Measurements from ENCODE around the gene ZMIZ1.
"Not testable (repeated sequence)": the region's sequence is repeated elsewhere in the genome, so short reads cannot be mapped to it uniquely, and the experiment has no call there.

Gene ZMIZ1

DNA sequence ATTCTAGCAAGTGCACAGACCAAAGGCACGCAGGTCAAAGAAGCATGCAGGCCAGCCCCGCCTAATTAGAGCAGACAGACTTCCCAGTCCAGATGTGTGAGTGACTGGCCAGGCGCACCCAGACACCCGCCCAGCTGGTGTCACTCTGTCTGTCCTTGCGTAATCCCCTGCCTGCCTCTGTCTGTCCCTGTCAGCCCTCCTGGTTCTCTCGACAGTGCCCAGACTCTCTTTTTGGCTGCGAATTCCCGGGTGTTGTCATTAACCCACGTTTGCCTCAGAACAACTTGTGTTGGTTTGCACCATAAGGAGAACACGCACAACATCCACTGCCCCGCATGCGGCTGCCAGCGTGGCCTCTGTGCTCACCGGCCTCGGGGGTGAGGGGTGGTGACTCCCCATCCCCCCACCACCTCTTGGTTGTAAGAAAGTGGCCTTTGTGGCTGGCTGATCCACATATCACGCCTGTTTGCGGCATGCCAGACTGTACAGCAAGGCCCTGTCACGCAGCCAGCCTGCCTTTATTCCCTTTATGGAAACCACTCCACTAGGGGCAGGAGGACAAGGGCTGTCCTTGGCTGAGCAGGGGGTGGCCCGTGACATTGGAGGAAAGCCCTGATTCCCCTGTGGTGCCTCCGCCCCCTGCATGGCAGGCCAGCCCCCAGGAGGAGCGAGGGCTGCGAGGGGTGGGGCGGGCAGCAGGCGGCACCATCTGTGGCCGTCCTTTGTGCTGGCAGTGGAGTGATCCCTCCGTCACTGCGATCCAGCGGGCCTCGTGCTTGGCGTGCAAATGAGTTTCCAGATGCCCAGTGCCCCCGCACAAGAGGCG, 205.7 kb downstream of the ZMIZ1 start:
- DNase-seq = no peak

- no peak for DNase-seq
Observed at GRCh38 chr10:79275105-79275430, 206.3 kb downstream of the ZMIZ1 start.

GRCh38 chr10:79275431-79275851, 206.7 kb downstream of the ZMIZ1 start:
- DNase-seq = no peak

GRCh38 chr10:79277579-79278269, 209.0 kb downstream of the ZMIZ1 start:
- no peak for DNase-seq

GRCh38 chr10:79279047-79279446, 210.3 kb downstream of the ZMIZ1 start:
- not testable (repeated sequence) for DNase-seq

DNA sequence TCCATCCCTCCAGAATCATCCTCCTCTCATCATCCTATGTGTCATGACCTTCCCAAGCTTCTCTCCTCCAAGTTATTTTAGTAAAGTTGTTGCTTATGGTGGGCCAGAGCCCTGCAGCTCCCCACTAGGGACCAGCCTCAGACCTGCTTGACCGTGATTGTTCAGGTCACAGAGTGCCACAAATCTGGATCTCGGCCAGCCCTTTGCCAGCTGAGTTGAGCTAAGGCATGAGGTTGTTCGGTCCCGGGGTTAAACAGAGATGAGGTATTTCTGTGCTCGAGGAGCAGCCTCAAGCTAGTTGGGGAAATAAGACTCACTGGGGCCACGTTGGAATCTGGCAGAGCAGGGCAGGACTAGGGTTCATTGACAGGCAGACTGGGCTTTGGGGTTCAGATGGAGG, 212.2 kb downstream of the ZMIZ1 start:
- no peak for DNase-seq

GRCh38 chr10:79282388-79282787, 213.6 kb downstream of the ZMIZ1 start:
- no peak for DNase-seq

DNA sequence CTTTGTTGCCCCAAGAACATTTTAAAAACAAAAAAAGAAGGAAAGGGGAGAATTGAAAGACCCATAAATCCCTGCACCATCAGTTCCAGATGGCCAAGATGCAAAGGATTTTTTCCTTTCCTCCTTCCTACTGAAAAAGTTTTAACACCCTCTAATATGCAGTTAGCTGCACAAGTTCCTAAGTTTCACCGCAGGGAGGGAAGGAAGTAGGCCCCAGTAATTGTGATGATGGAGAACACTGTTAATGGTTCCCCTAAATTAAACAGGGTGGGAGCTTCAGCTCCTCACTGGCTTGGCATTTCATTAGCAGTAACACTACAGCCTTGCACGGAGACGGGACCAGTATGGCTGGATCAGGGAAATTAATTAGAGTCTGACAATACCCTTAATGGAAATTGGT, 214.8 kb downstream of the ZMIZ1 start:
- DNase-seq = no peak

DNA sequence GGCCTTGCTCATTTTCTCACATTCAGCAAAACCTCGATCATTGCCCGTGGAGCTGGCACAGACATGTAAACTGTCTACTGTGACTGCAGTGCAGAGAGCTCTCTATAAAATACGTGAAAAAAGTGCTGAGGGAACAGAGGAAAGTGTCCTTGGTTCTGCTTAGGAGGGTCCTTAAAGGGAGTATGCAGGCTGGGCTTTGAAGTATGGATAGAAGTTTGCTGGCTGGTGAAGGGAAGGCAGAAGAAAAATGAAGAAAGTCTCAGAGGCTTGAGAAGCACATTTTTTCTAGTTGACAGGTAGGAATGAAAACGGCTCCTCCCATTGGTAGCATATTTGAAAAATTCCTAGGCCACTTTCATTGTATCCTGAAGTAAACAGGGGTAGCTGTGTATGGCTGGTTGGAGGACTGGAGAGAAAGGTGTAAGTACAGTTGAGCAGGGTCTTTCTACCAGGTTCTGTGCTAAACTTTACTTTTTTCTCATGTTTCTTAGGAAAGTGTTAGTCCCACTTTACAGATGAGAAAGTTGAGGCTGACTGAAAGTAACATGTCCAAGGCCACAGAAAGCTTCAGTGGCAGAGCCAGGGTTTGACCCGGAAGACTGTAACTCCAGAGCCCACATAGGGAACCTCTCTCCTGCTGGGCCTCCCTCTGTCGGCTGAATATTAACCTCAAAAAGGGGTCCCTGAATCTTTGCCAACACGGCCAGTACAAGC, 215.5 kb downstream of the ZMIZ1 start:
- no peak for DNase-seq

GRCh38 chr10:79285315-79286197, 216.8 kb downstream of the ZMIZ1 start:
- no peak for DNase-seq

DNA sequence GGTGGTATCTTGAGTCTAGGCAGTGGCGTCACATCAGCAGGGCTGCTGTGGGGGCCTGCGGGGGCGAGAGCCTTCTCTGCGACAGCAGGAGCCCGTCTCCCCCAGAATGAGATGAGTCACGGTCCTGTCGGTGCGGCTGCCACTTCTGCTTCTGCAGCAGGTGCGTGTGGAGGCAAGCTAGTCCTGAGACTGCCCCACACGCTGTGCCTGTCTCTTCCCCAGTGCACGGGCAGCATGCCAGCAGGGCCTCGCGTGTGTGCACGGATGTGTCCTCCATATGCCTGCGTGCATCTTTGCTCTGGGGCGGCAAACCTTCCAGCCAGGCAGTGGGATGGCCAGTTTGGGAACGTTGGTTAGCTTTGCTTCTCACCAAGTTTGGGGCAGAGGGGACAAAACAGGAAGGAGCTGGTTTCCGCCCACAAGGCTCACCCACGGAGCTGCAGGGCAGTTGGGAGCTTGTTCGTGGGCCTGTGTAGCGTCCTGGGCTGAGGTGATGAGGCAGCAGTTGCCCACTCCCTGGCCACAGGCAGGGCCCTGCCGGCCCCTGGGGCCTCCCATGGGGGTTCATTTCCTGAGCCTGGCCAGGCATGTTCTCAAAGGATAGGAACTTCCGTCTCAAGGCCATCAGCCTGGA, 217.7 kb downstream of the ZMIZ1 start:
- peak; percentile 74 for DNase-seq

GRCh38 chr10:79287973-79288723, 219.4 kb downstream of the ZMIZ1 start:
- DNase-seq = no peak

- no peak for DNase-seq
Observed at GRCh38 chr10:79289801-79290200, 221.0 kb downstream of the ZMIZ1 start.

- DNase-seq = no peak
Observed at GRCh38 chr10:79292026-79292766, 223.4 kb downstream of the ZMIZ1 start.

DNA sequence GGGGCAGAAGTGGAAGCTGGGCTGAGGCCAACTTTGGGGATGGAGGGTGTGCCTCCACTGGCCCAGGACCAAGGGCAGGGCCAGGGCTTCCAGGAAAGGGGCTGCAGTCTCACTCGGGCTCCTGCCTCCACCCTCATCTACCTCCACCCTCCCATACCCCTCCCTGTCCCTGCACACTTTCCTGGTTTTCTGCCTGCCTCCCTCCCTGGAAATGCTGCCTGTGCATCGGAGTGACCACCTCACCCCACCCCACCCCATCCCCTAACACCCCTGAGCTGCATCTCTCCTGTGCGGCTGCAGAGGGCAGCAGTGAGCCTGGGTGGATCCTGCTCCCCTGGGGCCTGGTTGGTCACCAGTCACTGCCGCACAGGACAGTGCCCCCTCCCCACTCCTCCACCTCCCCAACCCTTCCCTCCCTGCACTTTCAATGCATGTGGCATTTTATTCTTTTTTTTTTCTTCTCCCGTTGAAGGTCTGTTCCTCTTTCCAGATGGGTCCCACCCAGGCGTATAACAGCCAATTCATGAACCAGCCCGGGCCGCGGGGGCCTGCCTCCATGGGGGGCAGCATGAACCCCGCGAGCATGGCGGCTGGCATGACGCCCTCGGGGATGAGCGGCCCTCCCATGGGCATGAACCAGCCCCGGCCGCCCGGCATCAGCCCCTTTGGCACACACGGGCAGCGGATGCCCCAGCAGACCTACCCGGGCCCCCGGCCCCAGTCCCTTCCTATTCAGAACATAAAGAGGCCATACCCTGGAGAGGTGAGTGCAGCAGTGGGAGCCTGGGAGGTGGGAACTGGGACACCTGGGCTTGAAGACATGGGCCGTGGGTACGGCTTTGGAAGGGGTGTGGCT, 224.4 kb downstream of the ZMIZ1 start:
- no peak for DNase-seq

- DNase-seq = no peak
Observed at GRCh38 chr10:79293841-79294581, 225.2 kb downstream of the ZMIZ1 start.

GRCh38 chr10:79295563-79295962, 226.8 kb downstream of the ZMIZ1 start:
- no peak for DNase-seq

- DNase-seq = no peak
Observed at GRCh38 chr10:79296431-79296830, 227.7 kb downstream of the ZMIZ1 start.

All from activated CD4-positive, alpha-beta T cell treated with anti-CD3 and anti-CD28 coated beads for 1 hour (primary cell).